Ishikawa (cell line): ENCODE results near the gene DMRTB1.

Experiments
- CEBPB ChIP-seq: IDR thresholded peaks from 2 replicates; pipeline ENCODE4 v1.6.1; 2012
- CREB1 ChIP-seq: IDR thresholded peaks from 2 replicates; pipeline ENCODE4 v1.6.1; 2012; ENCODE audit warnings: low read depth
- EGR1 ChIP-seq: IDR thresholded peaks from 2 replicates; pipeline ENCODE4 v1.6.1; 2012
- EP300 ChIP-seq: IDR thresholded peaks from 2 replicates; pipeline ENCODE4 v1.6.1; 2012; ENCODE audit warnings: borderline replicate concordance
- FOXM1 ChIP-seq: IDR thresholded peaks from 2 replicates; pipeline ENCODE4 v1.6.1; 2012; ENCODE audit warnings: low read depth, borderline replicate concordance
- MAX ChIP-seq: IDR thresholded peaks from 2 replicates; pipeline ENCODE4 v1.6.1; 2012
- NFIC ChIP-seq: IDR thresholded peaks from 2 replicates; pipeline ENCODE4 v1.6.1; 2012
- RAD21 ChIP-seq: IDR thresholded peaks from 2 replicates; pipeline ENCODE4 v1.6.1; 2012; ENCODE audit warnings: low read depth
- REST ChIP-seq: IDR thresholded peaks from 2 replicates; pipeline ENCODE4 v1.6.1; 2012; ENCODE audit warnings: low read depth, mild to moderate bottlenecking
- TAF1 ChIP-seq: IDR thresholded peaks from 2 replicates; pipeline ENCODE4 v1.6.1; 2012; ENCODE audit warnings: low read depth, mild to moderate bottlenecking
- TCF12 ChIP-seq: IDR thresholded peaks from 2 replicates; pipeline ENCODE4 v1.6.1; 2012; ENCODE audit warnings: low read depth
- TEAD4 ChIP-seq: IDR thresholded peaks from 2 replicates; pipeline ENCODE4 v1.6.1; 2012
- USF1 ChIP-seq: IDR thresholded peaks from 2 replicates; pipeline ENCODE4 v1.6.1; 2012
- YY1 ChIP-seq: IDR thresholded peaks from 2 replicates; pipeline ENCODE4 v1.6.1; 2012; ENCODE audit warnings: low read depth
- ZBTB7A ChIP-seq: IDR thresholded peaks from 2 replicates; pipeline ENCODE4 v1.6.1; 2012; ENCODE audit warnings: low read depth

Gene DMRTB1

GRCh38 chr1:53459321-53460175, at the start of gene DMRTB1:
Gene DMRTB1 (plus strand): TSS chr1:53459399. CDS start chr1:53459454, 55 bp downstream.
- TF ChIP-seq TEAD4 (no peak), FOXM1 (no peak), EP300 (no peak), ZBTB7A (no peak), REST (no peak), MAX (no peak)

GRCh38 chr1:53409695-53410094, 49.5 kb upstream of the DMRTB1 start:
- TF ChIP-seq TAF1 (no peak), TCF12 (no peak), CREB1 (no peak), ZBTB7A (no peak), YY1 (no peak), EGR1 (no peak), USF1 (no peak)

- TF ChIP-seq FOXM1 (no peak), TAF1 (no peak), NFIC (no peak), ZBTB7A (no peak), TCF12 (no peak), CREB1 (no peak), USF1 (no peak), RAD21 (no peak)
Observed at GRCh38 chr1:53410100-53410541, 49.1 kb upstream of the DMRTB1 start.

GRCh38 chr1:53410701-53411100, 48.5 kb upstream of the DMRTB1 start:
- TF ChIP-seq CEBPB: no peak
- no peak for TF ChIP-seq EGR1
- no peak for TF ChIP-seq USF1
- no peak for TF ChIP-seq TEAD4
- TF ChIP-seq EP300: no peak
- no peak for TF ChIP-seq NFIC
- no peak for TF ChIP-seq YY1
- TF ChIP-seq FOXM1: no peak
- no peak for TF ChIP-seq ZBTB7A
- TF ChIP-seq REST: no peak
- no peak for TF ChIP-seq CREB1
- no peak for TF ChIP-seq MAX
- no peak for TF ChIP-seq TCF12
- no peak for TF ChIP-seq TAF1
- no peak for TF ChIP-seq RAD21

- TF ChIP-seq YY1: no peak
- no peak for TF ChIP-seq NFIC
- TF ChIP-seq ZBTB7A: no peak
- no peak for TF ChIP-seq TCF12
Observed at GRCh38 chr1:53411541-53412152, 47.6 kb upstream of the DMRTB1 start.
